ENCODE data around the gene HCN1. TPM values are rescaled to one million over a fixed set of nuclear protein-coding genes. Genes with fewer than 3 reads are reported as not detected.
"Not testable (repeated sequence)": the region's sequence is repeated elsewhere in the genome, so short reads cannot be mapped to it uniquely, and the experiment has no call there.

The HCN1 gene
- total RNA-seq, 6 donors from 2014 or later, result 0.06 to 0.07 TPM; not detected in 4

DNA sequence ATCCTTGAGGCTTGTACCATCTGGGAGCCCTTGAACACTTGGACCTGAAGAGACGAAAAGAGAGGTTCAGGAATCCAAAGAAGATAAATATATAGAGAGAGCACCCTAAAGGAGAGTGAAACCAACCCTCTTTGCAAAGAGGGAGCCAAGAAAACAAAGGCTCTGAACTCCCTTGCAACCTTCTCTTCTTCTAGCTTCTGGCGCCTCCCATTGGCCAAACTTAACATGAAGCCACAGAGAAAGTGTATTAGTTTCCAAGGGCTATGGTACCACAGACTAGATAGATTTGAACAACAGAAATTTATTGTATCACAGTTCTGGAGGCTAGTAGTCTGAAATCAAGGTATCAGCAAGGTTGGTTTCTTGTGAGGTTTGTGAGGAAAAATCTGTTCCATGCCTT lies 175.1 kb downstream of the HCN1 start:
- Histone ChIP-seq H3K4me3 (no peak overlapping the region), H3K27ac (no peak overlapping the region), H3K36me3 (no peaks in the 10 kb centered on the region), H3K9me3 (no peaks in the 10 kb centered on the region), H3K27me3 (no peaks in the 10 kb centered on the region), H3K4me1 (no peaks in the 10 kb centered on the region)
- DNase-seq (no peak), ATAC-seq (ENCODE audit: low FRiP score in 2 of 2) (no peak)
- WGBS, 2 donors, result 28 to 30% methylated on average over 2 of the region's 2 CpGs
- TF ChIP-seq CTCF (IDR thresholded peaks at IDR 0.05), result peak in 1 of 6 experiments; percentile 11
- TF ChIP-seq POLR2A (IDR thresholded peaks at IDR 0.05), result no peak

GRCh38 chr5:45512521-45512920 lies 183.7 kb downstream of the HCN1 start:
- no peaks in the 10 kb centered on the region for H3K36me3 ChIP-seq
- no peaks in the 10 kb centered on the region for H3K9me3 ChIP-seq
- H3K4me3 ChIP-seq, result no peak overlapping the region
- no peak for TF ChIP-seq POLR2A (IDR thresholded peaks at IDR 0.05)
- no peak for TF ChIP-seq POLR2AphosphoS5 (IDR thresholded peaks at IDR 0.05)
- TF ChIP-seq EP300 (IDR thresholded peaks at IDR 0.05), result no peak
- TF ChIP-seq CTCF (IDR thresholded peaks at IDR 0.05), result no peak
- DNase-seq (no peak), ATAC-seq (ENCODE audit: low FRiP score in 2 of 2) (no peak)
- 50 to 67% methylated on average over 1 of the region's 1 CpG for WGBS, 2 donors
- H3K27ac ChIP-seq, result no peak overlapping the region
- no peaks in the 10 kb centered on the region for H3K27me3 ChIP-seq
- no peaks in the 10 kb centered on the region for H3K4me1 ChIP-seq

DNA sequence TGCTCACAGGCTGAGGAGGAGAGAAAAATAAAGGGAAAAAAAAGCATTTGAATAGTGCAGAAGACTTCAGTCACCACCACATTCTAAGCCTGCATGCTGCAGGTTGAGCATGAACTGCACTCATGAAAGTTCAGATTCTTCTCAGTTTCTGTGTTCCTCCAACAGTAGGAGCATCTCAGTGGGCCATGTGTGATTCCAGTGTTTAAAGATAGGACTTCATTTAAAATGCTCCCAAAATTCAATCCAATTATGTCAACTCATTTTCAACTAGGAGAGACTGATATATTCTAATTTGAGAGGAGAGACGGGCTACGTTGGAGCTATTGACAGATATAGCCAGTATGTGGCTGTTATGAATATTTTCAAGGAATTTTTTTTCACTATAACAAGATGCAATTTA lies 186.8 kb downstream of the HCN1 start:
- Histone ChIP-seq H3K36me3 (no peaks in the 10 kb centered on the region), H3K27ac (no peak overlapping the region), H3K4me1 (no peaks in the 10 kb centered on the region), H3K27me3 (no peaks in the 10 kb centered on the region), H3K4me3 (no peak overlapping the region), H3K9me3 (no peaks in the 10 kb centered on the region)
- DNase-seq (no peak), ATAC-seq (ENCODE audit: low FRiP score in 2 of 2) (no peak)
- no peak for TF ChIP-seq POLR2A (IDR thresholded peaks at IDR 0.05)
- TF ChIP-seq POLR2AphosphoS5 (IDR thresholded peaks at IDR 0.05), result no peak
- TF ChIP-seq CTCF (IDR thresholded peaks at IDR 0.05), result no peak
- no peak for TF ChIP-seq EP300 (IDR thresholded peaks at IDR 0.05)
- 94 to 95% methylated on average over 2 of the region's 2 CpGs for WGBS, 2 donors

DNA sequence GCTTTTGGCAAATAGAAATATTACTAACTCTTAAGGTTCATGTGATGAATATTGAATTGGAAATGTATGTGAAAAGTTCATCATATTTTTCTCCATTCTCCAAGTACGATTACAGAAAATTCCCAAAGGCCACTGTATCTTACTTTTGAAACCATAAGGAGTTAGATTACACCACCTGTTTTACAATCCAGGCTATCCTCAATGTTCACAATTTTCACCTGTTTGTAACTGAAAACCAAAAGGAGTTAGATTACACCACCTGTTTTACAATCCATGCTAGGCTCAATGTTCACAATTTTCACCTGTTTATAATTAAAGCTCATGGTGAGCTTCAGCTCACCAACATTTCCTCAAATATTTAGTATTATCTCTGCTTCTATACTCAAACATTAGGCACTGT lies 188.0 kb downstream of the HCN1 start:
- H3K4me1 ChIP-seq, result no peaks in the 10 kb centered on the region
- no peaks in the 10 kb centered on the region for H3K9me3 ChIP-seq
- H3K36me3 ChIP-seq, result no peaks in the 10 kb centered on the region
- WGBS, 2 donors, result 82 to 90% methylated on average over 1 of the region's 1 CpG
- DNase-seq (no peak), ATAC-seq (ENCODE audit: low FRiP score in 2 of 2) (no peak)
- no peaks in the 10 kb centered on the region for H3K27me3 ChIP-seq
- TF ChIP-seq POLR2AphosphoS5 (IDR thresholded peaks at IDR 0.05), result no peak
- no peak for TF ChIP-seq CTCF (IDR thresholded peaks at IDR 0.05)
- no peak for TF ChIP-seq POLR2A (IDR thresholded peaks at IDR 0.05)
- TF ChIP-seq EP300 (IDR thresholded peaks at IDR 0.05), result no peak
- H3K27ac ChIP-seq, result no peak overlapping the region
- H3K4me3 ChIP-seq, result no peak overlapping the region

GRCh38 chr5:45507178-45507577 lies 189.0 kb downstream of the HCN1 start:
- Histone ChIP-seq H3K4me3 (no peak overlapping the region), H3K36me3 (no peaks in the 10 kb centered on the region), H3K9me3 (no peaks in the 10 kb centered on the region), H3K4me1 (no peaks in the 10 kb centered on the region), H3K27ac (no peak overlapping the region), H3K27me3 (no peaks in the 10 kb centered on the region)
- ATAC-seq (ENCODE audit: low FRiP score in 2 of 2) (no peak), DNase-seq (no peak)
- WGBS, 2 donors, result 22 to 33% methylated on average over 1 of the region's 1 CpG
- no peak for TF ChIP-seq CTCF (IDR thresholded peaks at IDR 0.05)
- no peak for TF ChIP-seq POLR2AphosphoS5 (IDR thresholded peaks at IDR 0.05)
- no peak for TF ChIP-seq EP300 (IDR thresholded peaks at IDR 0.05)
- TF ChIP-seq POLR2A (IDR thresholded peaks at IDR 0.05), result no peak

GRCh38 chr5:45499006-45499405 lies 197.2 kb downstream of the HCN1 start:
- WGBS, 2 donors, result 95% methylated on average over 11 of the region's 11 CpGs; no CpG with 5 or more reads in 1 of the 2 donors
- H3K9me3 ChIP-seq; H3K4me3 ChIP-seq; H3K27me3 ChIP-seq; H3K27ac ChIP-seq; H3K4me1 ChIP-seq; H3K36me3 ChIP-seq; ATAC-seq (ENCODE audit: low FRiP score in 2 of 2): not testable (repeated sequence)
- DNase-seq, result peak in 1 of 2 donors; percentile 0
